GM21390 (cell line): ENCODE measurements around the gene SKOR1.

Experiments used
- ATAC-seq: cut with Tn5 transposase; IDR thresholded peaks from one replicate; pipeline ENCODE4 v1.9.1; 2021; ENCODE audit not compliant: unreplicated experiment

Gene SKOR1

GRCh38 chr15:67819636-67820035 lies 5.7 kb upstream of the SKOR1 start:
- ATAC-seq = no peak

GRCh38 chr15:67820122-67820991 lies 5.0 kb upstream of the SKOR1 start:
- ATAC-seq = no peak

GRCh38 chr15:67820992-67821783 lies 4.1 kb upstream of the SKOR1 start:
- ATAC-seq = no peak

GRCh38 chr15:67821784-67822440 lies 3.4 kb upstream of the SKOR1 start:
- ATAC-seq = no peak

- no peak for ATAC-seq
These were observed 2.6 kb upstream of the SKOR1 start for GRCh38 chr15:67822537-67823313.

- no peak for ATAC-seq
These were observed 1.8 kb upstream of the SKOR1 start for GRCh38 chr15:67823314-67824196.

GRCh38 chr15:67824197-67824968 lies 926 bp upstream of the SKOR1 start:
- ATAC-seq = no peak

- no peak for ATAC-seq
These were observed 790 bp downstream of the SKOR1 start for GRCh38 chr15:67825881-67826716.

GRCh38 chr15:67826717-67827561 lies 1.6 kb downstream of the SKOR1 start:
- no peak for ATAC-seq

GRCh38 chr15:67827562-67828277 lies 2.4 kb downstream of the SKOR1 start:
- ATAC-seq = no peak

- no peak for ATAC-seq
These were observed 3.1 kb downstream of the SKOR1 start for GRCh38 chr15:67828278-67828968.

- no peak for ATAC-seq
These were observed 3.8 kb downstream of the SKOR1 start for GRCh38 chr15:67828969-67829646.

GRCh38 chr15:67829647-67830504 lies 4.6 kb downstream of the SKOR1 start:
- no peak for ATAC-seq

GRCh38 chr15:67831363-67831762 lies 6.1 kb downstream of the SKOR1 start:
- ATAC-seq = no peak
